Femur (tissue), 1 donor: ENCODE measurements around the gene EOLA1.
"Not testable (repeated sequence)": the region's sequence is repeated elsewhere in the genome, so short reads cannot be mapped to it uniquely, and the experiment has no call there.

Experiments used
- DNase-seq: peaks from one replicate; pipeline ENCODE4 v3.0.0-alpha.2; 2017

The EOLA1 gene

GRCh38 chrX:149540621-149541520, at the start of gene EOLA1:
Gene EOLA1 (plus strand): TSS chrX:149541012. CDS start chrX:149545631, 4,619 bp downstream.
- peak; percentile 92 for DNase-seq

DNA sequence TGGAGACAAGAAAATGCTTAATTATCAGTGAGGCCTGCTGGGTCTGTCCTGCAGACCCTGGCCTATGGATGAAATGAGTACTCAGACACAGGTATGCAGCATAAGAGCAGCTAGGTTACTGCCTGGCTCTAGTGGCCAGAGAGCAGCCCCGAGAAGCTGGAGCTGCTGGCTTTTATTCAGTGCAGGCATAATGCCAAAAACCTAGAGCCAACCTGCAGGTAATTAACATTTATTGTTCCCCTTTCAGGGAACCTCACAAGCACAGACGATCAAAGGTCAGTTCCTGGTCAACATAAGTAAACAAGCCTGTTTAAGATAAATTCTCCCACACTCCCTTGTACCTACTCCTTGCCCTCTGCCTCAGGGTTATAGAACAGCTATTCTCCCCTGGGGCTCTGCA, 49.0 kb upstream of the EOLA1 start:
- no peak for DNase-seq

DNA sequence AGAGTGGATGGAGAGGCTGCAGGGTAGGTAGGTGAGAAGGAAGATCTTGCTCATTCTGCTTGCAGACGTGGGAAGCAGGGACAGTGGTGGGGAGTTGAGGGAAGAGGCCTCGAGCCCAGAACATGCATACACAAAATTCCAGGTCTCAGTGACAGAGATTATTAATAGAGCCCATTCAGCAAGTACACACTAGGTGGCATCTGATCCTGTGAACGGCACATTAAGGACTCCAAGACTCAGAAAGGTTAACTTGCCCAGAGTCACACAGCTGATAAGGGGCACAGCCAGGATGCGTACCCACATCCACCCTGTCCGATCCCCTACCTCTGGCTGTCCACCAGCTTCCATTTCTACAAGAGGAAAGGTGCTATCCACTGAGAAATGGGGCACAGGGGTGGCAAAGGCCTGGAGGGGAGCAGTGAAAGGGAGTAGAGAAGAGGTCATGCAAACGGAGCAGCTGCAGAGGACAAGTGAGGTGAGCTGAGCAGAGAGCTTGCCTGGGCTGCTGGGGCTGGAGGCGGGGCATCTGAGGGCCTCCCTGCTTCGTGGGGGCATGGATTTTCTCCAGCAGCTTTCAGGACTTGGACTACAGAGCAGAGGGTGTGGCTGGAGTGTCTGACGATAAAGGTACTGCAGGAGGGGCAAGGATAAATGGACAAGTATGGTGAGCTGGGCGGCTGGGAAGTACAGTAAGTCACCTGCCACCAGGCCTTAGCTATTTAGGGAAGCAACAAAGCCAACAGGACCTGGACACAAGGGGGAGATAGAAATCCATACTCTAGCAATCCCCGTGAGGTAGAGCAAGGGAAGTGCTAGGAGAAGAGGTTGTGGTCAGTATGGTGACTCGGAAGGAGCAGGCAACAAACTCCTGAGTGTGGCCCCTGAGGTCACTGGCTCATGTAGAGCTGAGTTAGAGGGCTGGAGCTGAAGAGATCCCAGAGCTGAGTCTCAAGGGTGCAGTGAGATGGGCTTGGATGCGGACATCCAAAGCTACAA, 46.9 kb upstream of the EOLA1 start:
- no peak for DNase-seq

DNA sequence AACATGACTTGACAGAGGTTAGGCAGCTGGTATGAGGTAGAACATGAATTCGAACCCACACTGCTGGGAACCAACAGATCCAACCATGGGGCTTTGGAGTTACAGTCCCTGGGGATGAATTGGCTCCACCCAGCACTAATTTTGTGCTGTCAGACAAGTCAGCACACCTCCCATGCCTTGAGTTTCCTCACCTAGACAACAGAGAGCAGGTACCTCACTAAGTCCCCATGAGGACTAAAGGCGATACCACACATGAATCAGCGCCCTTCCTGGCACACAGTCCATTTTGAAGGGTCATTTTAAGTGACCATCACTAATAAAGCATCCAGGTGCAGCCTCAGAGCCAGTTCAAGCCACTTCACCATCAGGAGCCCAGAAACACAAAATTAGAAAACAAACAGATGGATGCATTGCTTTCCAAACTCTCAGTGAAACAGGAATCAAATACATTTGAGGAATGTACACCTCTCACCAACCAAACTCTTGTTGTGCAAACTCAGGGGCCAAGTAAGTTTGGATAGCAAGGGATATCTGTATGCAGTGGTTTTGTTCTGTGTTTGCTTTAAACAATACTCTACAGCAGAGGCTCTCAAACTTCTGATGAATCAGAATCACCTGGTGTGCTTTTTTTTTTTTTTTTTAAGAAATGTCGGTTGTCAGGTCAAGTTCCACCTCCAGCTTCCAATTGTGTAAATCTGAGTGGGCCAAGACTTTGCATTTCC, 45.8 kb upstream of the EOLA1 start:
- no peak for DNase-seq

DNA sequence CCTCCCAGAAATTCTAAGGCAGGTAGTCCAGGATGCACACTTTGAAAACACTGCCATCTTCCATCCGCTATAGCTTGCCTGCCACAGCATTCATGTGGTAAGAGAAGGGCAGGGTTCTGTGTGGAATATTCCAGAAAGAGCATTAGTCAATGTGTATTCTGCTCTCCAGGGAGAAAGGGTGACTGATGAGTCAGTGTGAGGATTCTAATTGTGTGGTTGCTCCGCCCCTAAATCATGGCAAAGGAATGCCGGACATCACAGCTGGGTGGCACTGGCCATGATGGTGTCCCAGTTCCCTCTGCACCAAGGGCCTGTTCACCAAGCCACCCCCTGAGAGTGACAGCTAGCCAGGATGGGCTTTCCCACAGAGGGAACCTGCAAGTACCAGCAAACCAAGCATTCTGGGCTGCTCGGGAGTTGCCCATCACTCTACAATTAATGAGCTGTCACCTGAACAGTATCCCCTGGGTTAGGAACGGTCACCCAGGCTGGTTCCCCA, 45.2 kb upstream of the EOLA1 start:
- no peak for DNase-seq

GRCh38 chrX:149497054-149497453, 43.8 kb upstream of the EOLA1 start:
- DNase-seq, result no peak

DNA sequence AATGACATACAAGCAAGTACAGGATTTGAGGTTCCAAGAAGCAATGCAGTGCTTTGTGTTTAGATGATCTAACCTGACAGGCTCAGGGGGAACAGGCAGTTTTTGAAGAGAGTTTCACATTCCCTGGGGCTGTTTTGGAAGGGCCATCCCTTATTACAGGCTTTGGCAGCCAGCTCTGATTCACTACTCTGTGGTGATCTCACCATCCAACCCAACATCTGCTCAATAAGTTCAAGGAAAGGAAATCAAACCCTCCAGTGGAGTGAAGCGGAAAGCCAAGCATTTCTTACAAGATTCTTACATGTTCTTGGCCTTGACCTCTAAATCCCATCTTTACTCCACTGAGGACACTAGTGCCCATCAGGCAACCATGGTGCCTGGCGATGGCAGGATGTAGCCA, 43.2 kb upstream of the EOLA1 start:
- no peak for DNase-seq

DNA sequence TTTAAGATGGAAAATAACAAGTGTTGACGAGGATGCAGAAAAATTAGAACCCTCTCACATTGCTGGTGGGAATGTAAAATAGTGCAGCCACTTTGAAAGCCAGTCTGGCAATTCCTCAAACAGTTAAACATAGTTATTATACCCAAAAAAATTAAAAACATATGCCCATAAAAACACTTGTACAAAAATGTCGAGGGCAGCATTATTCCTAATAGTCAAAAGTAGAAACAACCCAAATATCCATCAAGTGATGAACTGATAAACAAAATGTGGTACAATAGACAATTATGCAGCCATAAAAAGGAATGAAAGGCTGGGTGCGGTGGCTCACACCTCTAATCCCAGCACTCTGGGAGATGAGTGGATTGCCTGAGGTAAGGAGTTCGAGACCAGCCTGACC, 42.0 kb upstream of the EOLA1 start:
- no peak for DNase-seq

DNA sequence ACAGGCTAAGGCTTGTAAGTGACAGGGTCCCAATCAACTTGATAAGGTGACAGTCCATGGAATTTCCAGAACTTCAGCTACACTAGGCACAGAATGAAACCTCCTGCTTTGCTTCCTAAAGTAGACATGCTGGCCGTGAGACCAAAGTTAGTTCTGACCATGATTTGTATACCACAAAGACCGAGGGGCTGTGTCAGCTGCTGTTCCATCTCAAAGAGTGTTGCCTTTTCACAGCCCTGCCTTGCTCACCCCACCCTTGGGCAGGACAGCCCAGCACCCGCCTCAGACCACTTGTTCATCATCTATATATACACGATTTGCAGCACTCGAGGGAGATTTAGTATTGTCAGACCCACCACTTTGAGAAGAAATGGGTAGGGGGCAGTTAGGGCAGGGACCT, 41.0 kb upstream of the EOLA1 start:
- no peak for DNase-seq

DNA sequence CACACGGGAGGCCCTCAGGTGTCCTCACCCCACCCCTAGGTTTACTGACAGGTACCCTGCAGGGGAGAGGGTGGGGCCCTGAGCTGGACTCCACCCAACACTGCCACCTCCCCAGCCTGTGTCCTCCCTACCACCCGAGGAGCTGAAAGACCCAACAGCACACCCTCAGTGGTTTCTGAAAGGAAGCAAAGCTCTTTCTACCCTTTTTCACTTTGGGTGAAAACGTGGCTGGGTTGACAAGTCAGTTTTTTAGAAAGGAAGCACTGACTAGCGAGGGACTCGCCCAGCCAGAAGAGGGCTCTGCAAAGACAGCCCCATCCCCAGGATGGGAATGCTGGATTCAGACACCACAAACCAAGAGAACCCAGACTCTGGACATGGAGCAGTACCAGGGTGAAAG, 37.9 kb upstream of the EOLA1 start:
- DNase-seq, result not testable (repeated sequence)

GRCh38 chrX:149503446-149503845, 37.4 kb upstream of the EOLA1 start:
- not testable (repeated sequence) for DNase-seq

DNA sequence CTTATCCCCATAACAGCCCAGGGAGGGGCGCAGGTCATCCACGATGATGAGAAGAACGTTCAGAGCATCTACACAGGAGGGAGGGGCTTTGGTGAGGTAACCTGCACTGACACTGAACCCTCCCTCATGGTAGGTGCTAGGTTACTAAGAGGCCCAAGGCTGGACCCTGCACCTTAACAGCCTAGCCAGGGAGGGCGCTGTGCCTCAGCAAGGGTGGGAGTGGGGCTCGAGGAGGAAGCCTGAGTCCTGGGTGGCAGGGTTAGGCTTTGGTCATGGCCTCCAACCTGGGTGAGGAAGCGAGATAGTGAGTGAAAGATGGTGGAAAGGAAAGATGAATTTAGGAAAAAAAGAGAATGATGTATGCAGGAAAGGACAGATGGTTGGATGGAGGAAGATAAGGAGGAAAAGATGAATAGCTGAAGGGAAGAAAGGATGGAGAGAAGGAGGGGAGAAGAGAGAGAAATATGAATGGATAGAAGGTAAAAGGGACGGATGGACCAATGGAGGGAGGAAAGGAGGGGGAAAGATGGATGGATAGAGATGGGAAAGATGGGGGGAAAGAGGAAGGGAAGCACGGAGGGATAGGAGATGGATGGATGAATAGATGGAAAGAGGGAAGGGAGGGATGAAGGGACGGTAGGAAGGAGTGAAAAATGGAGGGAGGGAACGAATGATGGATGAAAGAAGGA, 36.4 kb upstream of the EOLA1 start:
- DNase-seq, result no peak

DNA sequence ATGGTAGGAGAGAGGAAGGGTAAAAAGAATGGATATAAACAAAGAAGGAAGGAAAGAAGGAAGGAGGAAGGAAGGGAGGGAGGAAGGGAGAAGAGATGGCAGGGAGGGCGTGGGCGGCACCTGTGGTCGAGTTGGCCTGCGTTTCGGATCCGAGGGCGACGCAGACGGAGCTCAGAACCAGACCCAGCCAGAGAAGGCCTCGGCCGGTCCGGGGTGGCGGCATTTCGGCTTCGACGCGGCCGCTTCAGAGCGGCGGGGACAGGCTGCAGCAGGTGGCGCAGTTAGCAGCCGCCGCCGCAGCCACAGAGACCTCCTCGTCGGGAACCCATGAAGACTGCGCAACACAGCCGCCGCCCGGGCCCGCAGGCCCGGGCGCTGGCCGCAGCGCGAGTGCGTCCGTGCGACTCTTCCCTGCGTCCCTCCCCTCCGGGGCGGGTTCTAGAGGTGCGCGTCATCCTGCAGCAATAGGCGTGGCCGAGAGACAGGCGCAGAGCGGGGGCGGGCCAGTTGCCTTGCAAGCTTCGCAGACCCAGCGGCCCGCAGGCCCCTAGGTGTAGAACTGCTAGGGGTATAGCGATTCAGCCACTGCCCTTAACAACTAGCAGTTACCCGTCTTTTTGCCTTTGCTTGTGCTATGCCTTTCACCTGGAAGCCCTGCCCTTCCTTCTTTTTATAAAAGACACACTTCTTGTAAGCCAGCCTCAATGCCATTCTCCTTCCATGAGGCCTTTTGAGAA, 35.7 kb upstream of the EOLA1 start, which contains the start of gene IDS:
Gene IDS, minus strand, starts transcription at position 392 of the 737 bp plus-strand sequence. Its CDS starts 169 bp downstream, at position 223.
- peak; percentile 92 for DNase-seq

DNA sequence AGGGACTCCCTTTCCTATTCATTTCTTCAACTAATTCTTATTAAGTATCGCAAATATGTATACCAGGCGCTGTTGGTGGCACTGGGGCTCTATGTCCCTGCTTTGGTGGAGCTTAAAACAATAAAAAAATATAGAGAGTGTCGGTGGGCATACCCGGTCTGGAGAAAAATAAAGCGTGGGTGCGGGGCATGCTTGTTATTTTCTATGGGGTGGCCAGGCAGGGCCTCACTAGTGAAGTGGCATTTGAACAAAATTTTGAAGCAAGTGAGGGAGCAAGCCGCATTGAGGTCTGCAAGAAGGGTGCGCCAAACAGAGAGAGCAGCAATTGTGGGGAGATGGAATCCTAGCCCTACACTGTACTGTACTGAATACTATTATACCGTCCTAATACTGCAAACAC, 35.1 kb upstream of the EOLA1 start:
- DNase-seq, result no peak

- DNase-seq, result no peak
These were observed 34.5 kb upstream of the EOLA1 start for GRCh38 chrX:149506349-149506748.

DNA sequence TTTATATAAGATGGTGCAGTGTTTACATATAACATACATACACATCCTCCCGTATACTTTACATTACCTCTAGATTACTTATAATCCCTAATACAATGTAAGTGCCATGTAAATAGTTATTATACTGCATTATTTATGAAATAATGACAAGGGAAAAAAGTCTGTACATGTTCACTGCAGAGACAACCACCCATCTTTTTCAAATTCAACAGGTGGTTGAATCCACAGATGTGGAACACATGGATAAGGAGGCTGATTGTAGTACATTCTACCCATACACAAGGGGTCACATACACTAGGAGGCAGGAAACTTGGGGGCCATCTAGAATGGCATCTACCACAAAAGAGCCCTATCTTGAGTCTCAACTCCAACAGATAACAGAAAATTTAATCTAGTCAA, 32.3 kb upstream of the EOLA1 start:
- DNase-seq, result no peak

- no peak for DNase-seq
These were observed 30.4 kb upstream of the EOLA1 start for GRCh38 chrX:149510386-149510785.

DNA sequence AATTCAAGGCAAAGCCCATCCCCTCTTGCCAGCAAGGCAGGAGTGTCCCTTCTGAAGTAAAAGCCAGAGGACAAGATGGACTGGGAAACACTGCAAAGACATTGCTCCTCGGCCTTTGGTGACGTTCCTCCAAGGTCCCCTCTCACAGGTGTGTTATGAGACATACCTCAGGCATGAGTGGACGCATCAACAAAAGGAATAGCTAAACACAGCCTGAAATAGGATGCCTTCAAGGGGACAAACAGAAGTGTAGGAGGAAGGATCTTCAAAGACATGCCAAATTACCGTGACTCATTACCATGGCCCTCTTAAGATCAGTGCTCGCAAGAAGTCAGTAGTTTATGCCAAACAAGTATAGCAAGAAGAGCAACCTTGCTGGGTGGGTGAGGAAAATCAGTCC, 29.7 kb upstream of the EOLA1 start:
- no peak for DNase-seq

DNA sequence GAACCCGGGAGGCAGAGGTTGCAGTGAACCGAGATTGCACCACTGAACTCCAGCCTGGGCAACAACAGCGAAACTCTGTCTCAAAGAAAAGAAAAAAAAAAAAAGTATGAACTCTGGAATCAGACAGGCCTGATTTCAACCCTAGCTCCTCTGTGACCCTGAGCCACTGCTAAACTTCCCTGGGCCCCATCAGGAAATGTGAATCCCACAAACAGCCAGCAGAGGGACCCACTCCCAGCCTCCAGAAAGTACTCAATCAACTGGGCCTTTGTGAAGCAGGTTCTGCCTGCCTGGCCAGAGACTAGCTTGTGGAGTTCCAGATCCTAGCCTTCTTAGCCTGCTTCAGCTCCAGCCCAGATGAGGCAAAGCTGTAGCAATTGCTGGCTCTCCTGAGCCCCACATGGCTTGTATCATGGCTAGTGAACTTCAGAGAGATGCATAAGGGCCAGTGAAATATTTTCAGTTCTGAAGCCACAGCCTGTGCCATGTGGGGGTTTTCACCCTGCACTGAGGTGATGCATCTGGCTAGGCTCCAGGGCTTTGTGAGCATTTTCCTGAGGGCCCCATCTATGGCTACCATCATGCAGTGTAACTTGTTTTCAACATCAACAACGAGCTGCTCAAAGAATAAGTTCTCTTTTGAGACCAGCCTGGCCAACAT, 28.5 kb upstream of the EOLA1 start:
- DNase-seq, result peak; percentile 47

GRCh38 chrX:149513825-149514428, 26.9 kb upstream of the EOLA1 start:
- no peak for DNase-seq
